ENCODE measurements around the gene PYGM.

GRCh38 chr11:64754124-64754918 is 5.5 kb downstream of the PYGM start:
- TF ChIP-seq CTCF (IDR thresholded peaks at IDR 0.05) (no peak), ZFX (IDR thresholded peaks at IDR 0.05; ENCODE audit: borderline replicate concordance) (no peak)
